Neural cell (in vitro differentiated cells): ENCODE results near the gene ZC3H14. TPM values are rescaled to one million over a fixed set of nuclear protein-coding genes. Genes with fewer than 3 reads are reported as not detected.

ENCODE experiments used
- H2AFZ ChIP-seq: fragments of 200-600, 300-800 bp; sonication (generic), shearing (Covaris generic); 2 replicates; pipeline ENCODE4 v1.6.0; 2014; ENCODE audit warnings: low read depth, mild to moderate bottlenecking, antibody characterized with exemption, low read length, moderate library complexity
- H3F3A ChIP-seq: fragments of 200-600 bp; shearing (Covaris generic); 2 replicates; pipeline ENCODE4 v1.6.1; 2016; ENCODE audit warnings: mild to moderate bottlenecking, moderate library complexity, mixed read lengths, antibody characterized with exemption, low read length; ENCODE audit not compliant: insufficient read depth, poor library complexity, severe bottlenecking
- H3K27ac ChIP-seq: fragments of 200-600, 300-800 bp; sonication (generic), shearing (Covaris generic); 2 replicates; pipeline ENCODE4 v1.5.1; 2014; ENCODE audit warnings: mild to moderate bottlenecking, low read length, moderate library complexity
- H3K27me3 ChIP-seq: fragments of 300-800, 200-600 bp; sonication (generic), shearing (Covaris generic); 2 replicates; pipeline ENCODE4 v1.6.0; 2014; ENCODE audit warnings: mild to moderate bottlenecking, low read depth, low read length, moderate library complexity; ENCODE audit not compliant: insufficient read depth
- H3K36me3 ChIP-seq: fragments of 300-800, 200-600 bp; sonication (generic), shearing (Covaris generic); 2 replicates; pipeline ENCODE4 v1.5.1; 2014; ENCODE audit warnings: mild to moderate bottlenecking, antibody characterized with exemption, low read length, moderate library complexity; ENCODE audit not compliant: insufficient read depth
- H3K4me2 ChIP-seq: fragments of 300-800, 200-600 bp; sonication (generic), shearing (Covaris generic); 2 replicates; pipeline ENCODE4 v1.6.0; 2014; ENCODE audit warnings: mild to moderate bottlenecking, low read length
- H3K4me3 ChIP-seq: fragments of 300-800, 200-600 bp; sonication (generic), shearing (Covaris generic); 2 replicates; pipeline ENCODE4 v1.5.1; 2014; ENCODE audit warnings: mild to moderate bottlenecking, low read length, moderate library complexity
- H3K79me2 ChIP-seq: fragments of 200-600 bp; shearing (Covaris generic); replicated peaks from 2 replicates; pipeline ENCODE4 v1.6.0; 2014; ENCODE audit warnings: mild to moderate bottlenecking, low read length, moderate library complexity; ENCODE audit not compliant: insufficient read depth
- H3K9ac ChIP-seq: fragments of 300-800, 200-600 bp; sonication (generic), shearing (Covaris generic); 2 replicates; pipeline ENCODE4 v1.6.1; 2016; ENCODE audit warnings: mild to moderate bottlenecking, low read length, mixed read lengths
- H3K9me2 ChIP-seq: fragments of 200-600 bp; shearing (Covaris generic); 2 replicates; pipeline ENCODE4 v1.6.1; 2016; ENCODE audit warnings: mild to moderate bottlenecking, low read length, mixed read lengths; ENCODE audit not compliant: insufficient read depth
- H3K9me3 ChIP-seq: fragments of 200-600, 300-800 bp; sonication (generic), shearing (Covaris generic); 2 replicates; pipeline ENCODE4 v1.6.1; 2016; ENCODE audit warnings: mild to moderate bottlenecking, mixed run types, low read length, moderate library complexity, mixed read lengths
- H4K20me1 ChIP-seq: fragments of 200-600 bp; shearing (Covaris generic); 2 replicates; pipeline ENCODE4 v1.6.1; 2016; ENCODE audit warnings: mild to moderate bottlenecking, mixed run types; ENCODE audit not compliant: insufficient read depth
- CTCF ChIP-seq: fragments of 450-650 bp; IDR thresholded peaks from 2 replicates; pipeline ENCODE4 v1.5.1; 2014; ENCODE audit warnings: antibody characterized with exemption, mild to moderate bottlenecking, moderate library complexity; ENCODE audit not compliant: poor library complexity, severe bottlenecking
- EP300 ChIP-seq: fragments of 450-650 bp; conservative IDR thresholded peaks from 2 replicates; pipeline ENCODE4 v1.6.1; 2014; ENCODE audit warnings: antibody characterized with exemption, mild to moderate bottlenecking, moderate library complexity; ENCODE audit not compliant: poor library complexity, severe bottlenecking
- EZH2 ChIP-seq: fragments of 200-600, 300-800 bp; shearing (Covaris generic), sonication (generic); IDR thresholded peaks from 2 replicates; pipeline ENCODE4 v1.6.1; 2014; ENCODE audit warnings: antibody characterized with exemption, low read length, borderline replicate concordance, mild to moderate bottlenecking; ENCODE audit not compliant: insufficient read depth, poor library complexity, severe bottlenecking
- MXI1 ChIP-seq: fragments of 450-650 bp; conservative IDR thresholded peaks from 2 replicates; pipeline ENCODE4 v1.6.1; 2014; ENCODE audit warnings: antibody characterized with exemption, mild to moderate bottlenecking; ENCODE audit not compliant: poor library complexity, severe bottlenecking
- POLR2AphosphoS5 ChIP-seq: IDR thresholded peaks from 2 replicates; pipeline ENCODE4 v1.6.1; 2012
- RAD21 ChIP-seq: fragments of 450-650 bp; conservative IDR thresholded peaks from 2 replicates; pipeline ENCODE4 v1.6.1; 2014; ENCODE audit warnings: antibody characterized with exemption, mild to moderate bottlenecking, moderate library complexity
- REST ChIP-seq: IDR thresholded peaks from 2 replicates; pipeline ENCODE4 v1.6.1; 2012; ENCODE audit warnings: borderline replicate concordance
- SMC3 ChIP-seq: fragments of 450-650 bp; conservative IDR thresholded peaks from 2 replicates; pipeline ENCODE4 v1.6.1; 2014; ENCODE audit warnings: antibody characterized with exemption, mild to moderate bottlenecking, moderate library complexity; ENCODE audit not compliant: poor library complexity
- TAF1 ChIP-seq: IDR thresholded peaks from 2 replicates; pipeline ENCODE4 v1.6.1; 2012; ENCODE audit warnings: low read depth
- polyA plus RNA-seq: library from polyadenylated mRNA; depleted of rRNA; stranded (reverse); fragments of >200 nt; gene quantifications from 2 replicates; pipeline ENCODE4 v1.2.3, GENCODE V29; 2014

Gene ZC3H14
- polyA plus RNA-seq, 1 donor from 2014 or later: 70.5 TPM

GRCh38 chr14:88607829-88608228, 45.0 kb downstream of the ZC3H14 start:
- TF ChIP-seq SMC3: no peak
- TF ChIP-seq TAF1: no peak
- no peak for TF ChIP-seq EP300
- H3K9ac ChIP-seq: no peak overlapping the region
- no peak overlapping the region for H3K27ac ChIP-seq
- H3K9me3 ChIP-seq: no peaks in the 10 kb centered on the region
- H3K4me3 ChIP-seq: no peak overlapping the region
- H3F3A ChIP-seq: no peaks in the 10 kb centered on the region
- H3K9me2 ChIP-seq: no peaks in the 10 kb centered on the region
- peaks cover 21% of the 10 kb centered on the region for H3K36me3 ChIP-seq
- H2AFZ ChIP-seq: no peak overlapping the region
- H3K4me2 ChIP-seq: no peak overlapping the region
- no peaks in the 10 kb centered on the region for H3K27me3 ChIP-seq
- no peaks in the 10 kb centered on the region for H4K20me1 ChIP-seq
- H3K79me2 ChIP-seq: no peaks in the 10 kb centered on the region

- TF ChIP-seq RAD21: no peak
- no peak for TF ChIP-seq EP300
- no peak for TF ChIP-seq MXI1
- no peak for TF ChIP-seq CTCF
- no peak for TF ChIP-seq EZH2
- TF ChIP-seq POLR2AphosphoS5: no peak
- no peak for TF ChIP-seq REST
- no peak for TF ChIP-seq SMC3
- TF ChIP-seq TAF1: no peak
- Histone ChIP-seq H3K36me3 (peaks cover 18% of the 10 kb centered on the region), H3K9me3 (no peaks in the 10 kb centered on the region), H3K27ac (no peak overlapping the region), H3K9ac (no peak overlapping the region), H3F3A (no peaks in the 10 kb centered on the region), H3K9me2 (no peaks in the 10 kb centered on the region), H4K20me1 (no peaks in the 10 kb centered on the region), H3K4me2 (no peak overlapping the region), H3K4me3 (no peak overlapping the region), H2AFZ (no peak overlapping the region), H3K27me3 (no peaks in the 10 kb centered on the region), H3K79me2 (no peaks in the 10 kb centered on the region)
Observed at GRCh38 chr14:88611878-88612277, 49.0 kb downstream of the ZC3H14 start.

- Histone ChIP-seq H4K20me1 (no peaks in the 10 kb centered on the region), H3K36me3 (peaks cover 18% of the 10 kb centered on the region), H3K27ac (no peak overlapping the region), H3K79me2 (no peaks in the 10 kb centered on the region), H3K27me3 (no peaks in the 10 kb centered on the region), H3K9me3 (no peaks in the 10 kb centered on the region), H3F3A (no peaks in the 10 kb centered on the region), H2AFZ (no peak overlapping the region), H3K4me2 (no peak overlapping the region), H3K4me3 (no peak overlapping the region), H3K9ac (no peak overlapping the region), H3K9me2 (no peaks in the 10 kb centered on the region)
- TF ChIP-seq MXI1: no peak
- TF ChIP-seq TAF1: no peak
- TF ChIP-seq EP300: no peak
- no peak for TF ChIP-seq SMC3
- TF ChIP-seq CTCF: no peak
- TF ChIP-seq POLR2AphosphoS5: no peak
- TF ChIP-seq REST: no peak
- TF ChIP-seq EZH2: no peak
- no peak for TF ChIP-seq RAD21
Observed at GRCh38 chr14:88612981-88613380, 50.1 kb downstream of the ZC3H14 start.
